ENCODE measurements around the gene NFIB.

NFIB gene

GRCh38 chr9:14127656-14128055 is 186.3 kb downstream of the NFIB start:
- no peak for DNase-seq (ENCODE audit: low read depth in 1 of 2, low spot score in 1 of 2)

DNA sequence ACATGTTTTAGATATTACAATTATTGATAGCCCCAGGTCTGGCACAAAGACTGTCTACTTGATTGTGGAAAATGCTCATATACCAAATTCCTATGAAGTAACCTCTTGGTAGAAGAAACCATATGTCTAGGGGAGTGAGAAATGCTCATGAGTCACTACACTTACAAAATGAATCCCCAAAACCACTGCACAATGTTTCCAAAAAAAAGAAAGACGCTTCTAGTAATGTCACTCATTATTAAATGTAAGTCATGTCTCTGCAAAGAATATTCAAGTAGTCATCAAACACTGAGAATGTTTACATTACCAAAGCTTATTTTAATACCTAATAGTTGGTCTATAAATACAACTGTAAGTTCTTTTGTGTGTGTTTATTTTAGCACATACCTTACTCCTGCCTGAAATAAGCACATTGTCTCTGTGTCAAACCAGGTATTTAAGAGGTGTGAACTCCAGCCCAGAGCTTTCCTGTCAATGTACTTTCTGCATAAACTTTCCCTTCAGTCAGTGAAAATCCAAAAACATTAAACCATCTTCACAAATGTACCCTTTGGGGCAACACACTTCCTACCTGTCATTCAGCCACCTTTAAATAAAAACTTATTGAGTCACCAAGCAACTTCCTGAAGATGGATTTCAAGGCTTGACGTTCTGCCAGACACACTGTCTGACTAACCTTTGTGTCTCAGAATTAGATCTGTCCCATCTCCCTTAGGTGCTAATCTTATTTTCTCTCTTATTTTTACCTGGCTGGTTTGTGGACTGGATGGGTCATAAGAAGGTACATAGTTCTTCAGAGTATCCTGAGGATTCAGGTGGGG is 194.0 kb downstream of the NFIB start:
- no peak for DNase-seq (ENCODE audit: low read depth in 1 of 2, low spot score in 1 of 2)

DNA sequence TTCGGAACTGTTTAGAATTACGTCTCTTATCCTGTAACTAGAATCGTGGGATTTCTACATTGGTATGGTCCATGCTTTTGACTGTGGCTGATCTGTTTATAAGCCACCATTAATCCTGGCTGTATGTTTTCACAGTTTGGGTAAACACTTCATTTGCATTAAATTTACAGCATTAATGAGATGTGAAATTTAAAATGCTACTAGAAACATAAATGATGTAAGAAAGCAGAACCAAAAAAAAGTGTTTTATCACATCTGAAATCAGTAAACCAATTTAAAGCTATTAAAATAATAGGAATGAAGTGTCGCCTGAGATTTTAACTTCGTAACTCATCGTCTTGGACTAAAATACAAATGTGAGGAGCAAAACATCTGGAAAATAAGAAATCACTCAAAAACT is 201.7 kb downstream of the NFIB start:
- DNase-seq (ENCODE audit: low read depth in 1 of 2, low spot score in 1 of 2), result no peak

GRCh38 chr9:14111696-14112095 is 202.2 kb downstream of the NFIB start:
- DNase-seq (ENCODE audit: low read depth in 1 of 2, low spot score in 1 of 2), result no peak

GRCh38 chr9:14107977-14108376 is 206.0 kb downstream of the NFIB start:
- DNase-seq (ENCODE audit: low read depth in 1 of 2, low spot score in 1 of 2), result no peak

DNA sequence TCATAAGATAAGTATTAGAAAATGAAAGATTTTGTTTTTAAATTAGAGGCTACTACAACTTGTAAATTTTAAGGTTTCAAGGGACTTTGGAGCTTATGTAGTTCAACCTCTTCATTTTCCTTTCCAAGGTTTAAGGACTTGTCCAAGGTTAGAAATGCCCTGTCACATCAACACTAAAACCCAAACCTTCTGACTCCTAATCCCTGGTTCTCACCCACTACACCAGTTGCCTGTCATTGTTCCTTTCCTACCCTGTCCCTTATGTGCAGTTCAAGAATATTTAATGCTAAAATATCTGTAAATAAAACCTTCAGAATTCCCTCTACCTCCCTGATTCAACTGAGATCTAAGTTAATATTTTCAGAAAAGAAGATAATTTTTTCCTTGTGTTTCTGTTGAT is 206.4 kb downstream of the NFIB start:
- DNase-seq (ENCODE audit: low read depth in 1 of 2, low spot score in 1 of 2), result no peak

DNA sequence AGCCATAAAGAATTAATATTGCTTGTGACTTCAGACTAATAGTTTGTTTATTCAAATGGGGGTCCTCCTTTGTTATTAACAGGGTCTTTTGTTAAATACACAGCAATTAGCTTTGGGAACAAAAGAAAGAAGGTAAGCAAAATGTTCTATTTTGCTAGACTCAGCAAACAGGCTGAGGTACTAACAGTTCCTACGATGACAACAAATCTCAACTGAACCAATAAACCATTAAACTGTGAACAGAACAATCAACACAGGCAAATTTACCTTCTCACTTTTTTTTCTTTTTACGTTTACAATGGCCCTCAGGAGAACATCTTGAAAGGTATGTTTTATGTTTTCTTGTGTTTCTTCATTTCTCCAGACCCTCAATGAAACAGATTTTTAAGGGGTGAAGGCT is 207.2 kb downstream of the NFIB start:
- DNase-seq (ENCODE audit: low read depth in 1 of 2, low spot score in 1 of 2), result no peak

GRCh38 chr9:14104496-14104895 is 209.4 kb downstream of the NFIB start:
- DNase-seq (ENCODE audit: low read depth in 1 of 2, low spot score in 1 of 2), result no peak

- DNase-seq (ENCODE audit: low read depth in 1 of 2, low spot score in 1 of 2), result no peak
Measured at GRCh38 chr9:14103115-14103514, 210.8 kb downstream of the NFIB start.

DNA sequence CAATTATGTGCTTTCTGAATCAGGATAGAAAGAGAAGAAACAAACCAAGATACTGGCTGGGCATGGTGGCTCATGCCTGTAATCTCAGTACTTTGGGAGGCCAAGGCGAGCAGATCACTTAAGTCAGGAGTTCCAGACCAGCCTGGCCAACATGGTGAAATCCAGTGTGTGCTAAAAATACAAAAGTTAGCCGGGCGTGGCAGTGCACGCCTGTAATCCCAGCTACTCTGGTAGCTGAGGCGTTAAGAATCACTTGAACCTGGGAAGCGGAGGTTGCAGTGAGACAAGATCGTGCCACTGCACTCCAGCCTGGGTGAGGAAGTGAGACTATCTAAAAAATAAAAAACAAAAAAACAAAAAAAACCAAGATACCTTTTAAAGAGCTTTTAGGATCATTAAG is 214.2 kb downstream of the NFIB start:
- DNase-seq (ENCODE audit: low read depth in 1 of 2, low spot score in 1 of 2), result no peak

DNA sequence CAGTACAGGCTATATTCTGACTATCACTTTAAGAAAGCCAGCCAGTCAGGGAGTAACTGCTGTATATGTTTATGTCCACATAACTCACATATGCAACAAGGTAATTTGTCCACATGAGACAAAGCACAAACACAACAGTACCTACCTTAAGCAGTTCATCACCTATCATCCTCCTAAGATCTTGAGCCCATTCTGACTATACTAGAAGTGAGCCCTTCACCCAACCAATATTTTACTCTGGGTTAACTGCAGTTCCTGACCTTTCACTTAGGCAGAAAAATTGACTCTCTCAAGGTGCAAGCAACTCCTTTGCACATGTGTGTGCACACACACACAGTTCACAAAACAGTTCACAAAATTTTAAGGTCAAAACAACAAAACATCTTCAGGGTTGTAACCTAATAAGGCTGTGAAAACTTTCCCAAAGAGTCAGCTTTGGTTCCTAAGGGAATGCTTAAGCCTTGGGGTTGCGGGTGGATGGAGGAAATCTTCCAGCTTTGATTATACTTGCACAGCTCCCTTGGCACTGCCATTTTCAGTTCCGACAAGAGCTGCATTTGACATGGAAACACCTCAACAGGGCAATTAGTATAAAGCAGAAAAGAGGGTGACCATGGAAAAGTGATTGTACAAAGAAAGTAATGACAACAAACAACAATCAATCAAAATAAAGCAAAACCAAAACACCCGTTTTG is 215.3 kb downstream of the NFIB start:
- DNase-seq (ENCODE audit: low read depth in 1 of 2, low spot score in 1 of 2), result no peak

GRCh38 chr9:14097666-14098415 is 216.1 kb downstream of the NFIB start:
- no peak for DNase-seq (ENCODE audit: low read depth in 1 of 2, low spot score in 1 of 2)

DNA sequence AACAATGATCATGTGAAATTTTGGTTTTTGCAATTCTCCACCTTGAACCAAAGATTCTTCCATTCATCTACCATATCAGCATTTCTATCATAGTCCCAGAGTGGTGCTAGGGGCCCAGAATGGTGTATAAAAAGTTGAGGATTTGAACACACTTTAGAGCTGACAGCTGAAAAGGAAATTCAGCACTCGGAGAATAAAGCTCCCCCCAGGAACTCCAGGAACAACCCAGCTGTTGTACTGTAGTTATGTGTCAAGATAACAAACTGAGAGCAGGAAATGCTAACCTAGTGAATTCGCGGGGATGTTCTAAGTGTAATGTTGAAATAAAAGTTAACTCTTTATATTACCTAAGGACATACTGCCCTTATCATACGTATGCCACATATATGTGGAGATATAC is 216.7 kb downstream of the NFIB start:
- no peak for DNase-seq (ENCODE audit: low read depth in 1 of 2, low spot score in 1 of 2)

- DNase-seq (ENCODE audit: low read depth in 1 of 2, low spot score in 1 of 2), result no peak
Measured at GRCh38 chr9:14096258-14096922, 217.6 kb downstream of the NFIB start.

- DNase-seq (ENCODE audit: low read depth in 1 of 2, low spot score in 1 of 2), result no peak
Measured at GRCh38 chr9:14095277-14095676, 218.7 kb downstream of the NFIB start.

DNA sequence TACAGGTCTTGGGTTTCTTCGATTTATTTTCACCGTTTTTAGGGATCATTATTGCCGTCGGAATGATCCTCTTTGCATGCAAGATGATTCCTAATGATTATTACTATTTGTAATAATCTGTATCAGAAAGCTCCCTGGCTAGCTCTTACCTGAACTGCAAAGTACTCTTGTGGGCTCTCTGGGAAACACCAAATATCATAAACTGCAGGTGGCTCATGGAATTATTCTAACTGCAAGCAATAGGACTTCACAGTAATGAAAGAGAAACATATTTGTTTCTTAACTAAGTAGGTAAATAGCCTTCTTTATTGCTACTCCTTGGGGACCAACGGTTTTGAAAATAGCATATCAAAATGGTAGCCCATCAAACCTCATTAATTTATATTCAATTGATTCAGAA is 219.4 kb downstream of the NFIB start:
- DNase-seq (ENCODE audit: low read depth in 1 of 2, low spot score in 1 of 2), result no peak

DNA sequence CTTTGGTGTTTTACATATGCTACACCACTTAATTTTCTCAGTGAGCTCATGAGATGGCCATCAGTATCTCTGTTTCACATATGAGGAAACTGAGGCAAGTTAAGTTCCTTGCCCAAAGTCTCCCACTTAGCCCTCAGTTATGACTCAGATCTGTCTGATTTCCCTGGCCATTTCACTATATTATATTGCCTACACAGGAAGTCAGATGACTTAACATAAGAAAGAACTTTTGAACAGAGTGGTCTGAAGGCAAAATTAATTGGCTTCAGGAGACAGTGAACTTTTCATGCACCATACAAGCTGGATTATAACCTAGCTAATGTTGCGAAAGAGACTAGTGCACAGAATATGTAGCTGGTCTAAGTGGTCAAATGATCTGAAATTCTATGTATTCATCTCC is 221.6 kb downstream of the NFIB start:
- no peak for DNase-seq (ENCODE audit: low read depth in 1 of 2, low spot score in 1 of 2)

GRCh38 chr9:14089051-14089803 is 224.7 kb downstream of the NFIB start:
- DNase-seq (ENCODE audit: low read depth in 1 of 2, low spot score in 1 of 2), result no peak

DNA sequence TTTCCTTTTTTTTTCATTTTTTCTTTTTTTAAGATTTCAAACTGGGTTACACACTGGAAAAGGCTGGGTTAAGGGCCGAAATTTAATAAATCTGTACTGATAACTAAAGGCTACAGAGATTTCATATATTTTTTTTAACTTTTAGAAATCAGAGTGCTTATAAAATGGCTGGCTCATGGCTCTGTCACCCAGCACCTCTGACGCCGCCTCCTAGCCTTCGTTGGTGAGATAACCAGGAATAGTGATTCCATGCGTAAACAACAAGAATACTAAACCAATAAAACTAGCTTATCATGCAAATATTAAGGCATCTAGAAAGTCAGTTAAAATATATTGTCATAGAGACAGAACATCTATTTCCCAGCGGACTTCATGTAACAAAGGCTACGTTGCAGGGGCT is 226.4 kb downstream of the NFIB start:
- DNase-seq (ENCODE audit: low read depth in 1 of 2, low spot score in 1 of 2), result no peak

GRCh38 chr9:14086495-14086894 is 227.4 kb downstream of the NFIB start:
- no peak for DNase-seq (ENCODE audit: low read depth in 1 of 2, low spot score in 1 of 2)

GRCh38 chr9:14085810-14086209 is 228.1 kb downstream of the NFIB start:
- DNase-seq (ENCODE audit: low read depth in 1 of 2, low spot score in 1 of 2), result no peak

Data from stimulated activated CD4-positive, alpha-beta T cell treated with anti-CD3 and anti-CD28 coated beads, Interleukin-15, amount 100 ng/mL, for 1 hour (primary cell).